GM19099 (cell line): ENCODE results near the gene RPL13A.

Source experiments
- POLR2A ChIP-seq: IDR thresholded peaks from 3 replicates; pipeline ENCODE4 v1.6.1; 2011; ENCODE audit warnings: low read depth; ENCODE audit not compliant: insufficient read length; ENCODE audit errors: extremely low read depth

Gene RPL13A

DNA sequence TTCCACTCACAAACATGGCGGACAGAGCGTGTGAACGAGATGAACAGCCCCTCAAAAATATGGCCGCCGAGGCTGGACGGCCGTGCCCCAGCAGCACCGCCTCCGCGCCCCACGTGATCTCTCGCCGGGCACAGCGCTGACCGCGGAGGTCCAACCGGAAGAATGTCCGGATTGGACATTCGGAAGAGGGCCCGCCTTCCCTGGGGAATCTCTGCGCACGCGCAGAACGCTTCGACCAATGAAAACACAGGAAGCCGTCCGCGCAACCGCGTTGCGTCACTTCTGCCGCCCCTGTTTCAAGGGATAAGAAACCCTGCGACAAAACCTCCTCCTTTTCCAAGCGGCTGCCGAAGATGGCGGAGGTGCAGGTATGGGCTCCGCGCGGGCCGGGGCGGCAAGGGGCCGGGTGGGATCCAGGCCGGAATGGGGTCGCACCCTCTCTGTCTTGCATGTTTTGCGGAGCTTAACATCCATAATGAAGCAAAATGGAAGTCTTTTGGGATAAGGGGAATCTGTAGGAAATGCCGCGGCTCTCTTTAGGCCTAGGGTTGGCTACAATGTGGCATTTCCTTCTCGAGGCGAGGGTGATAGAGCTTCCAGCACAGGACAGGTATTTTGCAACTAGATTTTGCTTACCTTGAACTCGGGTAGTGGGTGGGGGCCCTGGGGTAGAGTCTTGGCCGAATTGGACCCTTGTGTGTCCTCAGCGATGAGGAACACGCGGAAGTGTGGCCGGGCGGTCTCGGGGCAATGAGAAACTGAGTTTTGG, at the start of gene RPL13A:
Gene RPL13A, plus strand, starts transcription at position 332 of the 769 bp plus-strand sequence. Its CDS starts 22 bp downstream, at position 354.
- peak; percentile 99 for TF ChIP-seq POLR2A

DNA sequence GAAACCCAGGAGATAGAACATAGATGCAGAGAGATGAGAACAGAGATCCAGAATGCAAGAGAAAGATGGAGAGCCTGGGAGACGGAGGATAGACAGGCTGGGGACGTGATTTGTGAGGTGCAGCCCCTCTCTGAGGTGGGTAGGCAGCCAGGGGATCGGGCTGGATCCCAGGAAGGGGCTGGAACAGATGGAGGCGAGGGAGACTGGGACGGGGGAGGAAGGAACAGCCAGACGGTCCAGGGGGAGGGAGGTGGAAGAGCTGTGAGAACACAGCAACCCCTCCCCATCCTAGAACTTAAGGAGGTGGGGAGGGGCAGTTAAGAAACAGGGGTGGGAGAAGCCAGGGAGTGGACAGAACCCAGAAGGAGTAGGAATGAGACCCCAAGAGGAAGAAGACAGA, 49.1 kb upstream of the RPL13A start:
- no peak for TF ChIP-seq POLR2A

DNA sequence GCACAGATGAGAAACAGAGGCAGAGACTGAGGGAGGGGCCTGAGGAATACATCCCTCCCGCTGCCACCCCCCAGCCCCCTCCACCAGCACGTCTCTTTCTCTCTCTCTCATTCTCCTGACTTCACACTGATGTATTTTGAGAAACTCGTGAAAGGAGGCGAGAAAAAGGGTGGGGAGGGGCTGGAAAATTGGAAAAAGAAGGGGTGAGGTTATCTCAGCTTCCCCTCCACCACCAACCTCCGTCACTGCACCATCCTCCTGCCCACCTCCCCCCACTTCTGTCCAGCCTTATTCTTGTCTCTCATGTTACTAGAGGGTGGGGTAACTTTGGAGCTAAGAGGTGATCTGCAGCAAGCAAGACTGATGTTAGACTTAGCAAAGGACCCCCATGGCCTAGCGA, 47.6 kb upstream of the RPL13A start:
- no peak for TF ChIP-seq POLR2A

DNA sequence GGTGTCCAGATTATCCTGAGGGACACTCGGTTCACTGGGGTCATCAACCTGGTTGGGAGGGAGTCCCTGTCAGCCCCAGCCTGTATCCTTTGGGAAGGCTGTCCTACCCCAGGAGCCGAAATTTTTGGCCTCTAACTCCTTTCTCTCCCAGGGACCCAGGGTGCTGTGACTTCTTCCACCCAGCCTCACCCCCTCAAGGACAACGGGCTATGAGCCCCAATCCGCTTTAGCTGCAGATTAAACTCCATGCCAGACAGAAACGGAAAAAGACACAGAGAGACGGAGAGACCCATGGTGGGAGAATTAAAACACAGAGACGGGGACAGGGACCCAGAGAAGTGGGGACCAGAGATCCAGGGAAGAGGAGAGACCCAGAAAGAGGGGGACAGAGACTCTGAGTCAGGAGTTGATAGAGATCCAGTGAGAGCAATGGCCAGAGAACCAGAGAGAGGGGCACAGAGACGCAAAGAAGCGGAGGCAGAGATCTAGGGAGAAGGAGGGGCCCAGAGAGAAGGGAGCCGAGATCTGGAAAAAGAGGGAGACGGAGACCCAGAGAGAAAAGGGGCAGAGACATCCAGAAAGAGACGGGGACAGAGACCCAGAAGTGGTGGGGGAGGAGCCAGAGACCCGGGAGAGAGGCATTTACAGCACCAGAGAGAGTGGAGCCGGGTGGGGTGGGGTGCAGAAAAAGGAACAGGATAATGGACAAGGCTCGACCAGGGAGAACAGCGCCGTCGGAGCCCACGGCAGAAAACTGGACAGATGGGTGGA, 46.8 kb upstream of the RPL13A start:
- TF ChIP-seq POLR2A = no peak

DNA sequence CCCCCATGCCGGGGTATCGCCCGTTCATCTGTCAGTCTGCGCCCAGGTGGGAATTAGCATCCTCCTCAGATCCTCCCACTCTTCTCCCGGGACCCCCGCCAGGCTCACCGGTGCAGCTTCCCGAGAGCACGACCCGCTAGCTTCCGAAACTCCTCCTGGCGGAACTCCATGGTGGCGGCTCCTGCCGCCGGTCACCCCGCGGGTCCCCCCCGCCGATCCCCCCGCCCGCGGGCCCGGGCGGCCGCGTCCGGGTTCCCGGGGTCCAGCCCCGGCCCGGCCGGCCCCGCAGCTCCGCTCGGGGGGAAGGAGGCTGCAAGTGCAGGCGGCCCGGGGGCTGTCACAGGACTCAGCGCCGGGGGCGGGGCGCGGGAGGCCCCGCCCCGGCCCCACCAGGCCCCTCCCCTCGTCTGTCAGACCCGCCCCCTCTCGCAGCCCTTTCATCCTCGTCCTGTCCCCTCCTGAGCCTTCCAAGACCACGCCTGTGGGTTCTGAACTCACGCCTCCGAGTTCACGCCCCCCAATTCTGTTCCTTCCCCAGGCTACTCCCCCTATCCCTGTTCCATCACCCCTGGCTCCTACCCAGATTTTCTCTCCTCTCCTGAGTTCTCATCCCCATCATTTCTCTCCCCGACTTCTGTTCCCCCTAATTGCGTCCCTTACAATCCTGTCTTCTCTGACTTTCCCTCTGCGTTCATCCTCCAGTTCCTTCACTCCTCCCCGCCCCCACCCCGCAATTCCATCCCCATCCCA, 46.0 kb upstream of the RPL13A start, which contains the start of gene SLC17A7:
Gene SLC17A7, minus strand, starts transcription at position 318 of the 750 bp plus-strand sequence. Its CDS starts 148 bp downstream, at position 170.
- TF ChIP-seq POLR2A = no peak

DNA sequence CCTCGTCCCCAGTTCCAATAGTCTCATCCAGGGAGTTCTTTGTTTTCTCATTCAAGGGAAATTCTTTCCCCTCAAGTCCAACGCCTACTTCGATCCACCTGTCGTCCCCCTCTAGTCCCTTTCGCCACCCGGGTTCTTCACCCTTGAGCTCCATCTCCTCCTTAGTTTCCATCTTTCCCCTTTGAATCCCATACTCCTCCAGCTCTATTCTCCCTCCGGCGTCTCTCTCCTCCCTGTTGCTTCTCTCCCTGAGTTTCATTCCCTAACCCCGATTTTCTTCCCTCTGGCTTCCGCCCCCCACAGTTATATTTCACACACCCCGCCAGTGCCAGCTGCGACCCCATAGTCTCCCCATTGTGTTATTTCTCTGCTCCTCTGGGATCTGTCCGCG, 45.5 kb upstream of the RPL13A start:
- TF ChIP-seq POLR2A = no peak

DNA sequence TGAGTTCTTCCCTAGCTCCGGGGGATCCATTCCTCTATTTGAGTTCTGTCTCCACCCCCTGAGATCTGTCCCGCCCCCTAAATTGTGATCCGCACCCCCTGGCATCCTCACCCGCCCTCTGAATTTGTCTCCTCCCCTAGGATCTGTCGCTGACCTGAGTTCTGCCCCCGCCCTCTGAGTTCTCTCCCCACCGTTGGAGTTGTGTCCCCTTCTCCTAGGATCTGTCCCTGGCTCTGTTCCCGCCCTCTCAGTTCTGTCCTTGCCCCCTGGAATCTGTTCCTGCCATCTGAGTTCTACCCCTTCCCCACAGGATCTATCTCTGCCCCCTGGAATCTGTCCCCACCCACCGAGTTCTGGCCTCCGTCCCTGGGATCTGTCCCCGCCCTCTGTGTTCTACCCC, 45.1 kb upstream of the RPL13A start:
- no peak for TF ChIP-seq POLR2A

DNA sequence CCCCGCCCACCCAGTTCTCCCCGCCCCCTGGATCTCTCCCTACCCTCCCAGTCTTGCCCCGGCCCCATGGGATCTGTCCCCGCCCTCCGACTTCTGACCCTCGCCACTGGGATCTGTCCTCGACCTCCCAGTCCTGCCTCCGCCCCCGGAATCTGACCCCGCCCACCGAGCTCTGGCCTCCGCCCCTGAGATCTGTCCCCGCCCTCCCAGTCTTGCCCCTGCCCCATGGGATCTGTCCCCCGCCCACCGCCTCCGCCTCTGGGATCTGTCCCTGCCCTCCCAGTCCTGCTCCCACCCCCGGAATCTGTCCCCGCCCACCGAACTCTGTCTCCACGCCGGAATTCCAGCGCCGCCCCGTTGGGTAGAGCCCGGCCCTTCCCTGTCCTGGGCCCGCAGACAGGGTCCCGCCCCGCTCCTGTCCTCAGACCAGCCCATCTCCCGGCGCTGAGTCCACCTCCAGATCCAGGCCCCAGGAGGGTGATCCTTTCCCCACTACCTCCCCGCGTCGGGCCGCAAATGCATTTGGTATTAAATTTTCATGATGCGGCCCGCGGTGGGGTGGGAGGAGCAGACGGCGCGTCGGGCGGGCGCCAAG, 44.5 kb upstream of the RPL13A start:
- TF ChIP-seq POLR2A = no peak

DNA sequence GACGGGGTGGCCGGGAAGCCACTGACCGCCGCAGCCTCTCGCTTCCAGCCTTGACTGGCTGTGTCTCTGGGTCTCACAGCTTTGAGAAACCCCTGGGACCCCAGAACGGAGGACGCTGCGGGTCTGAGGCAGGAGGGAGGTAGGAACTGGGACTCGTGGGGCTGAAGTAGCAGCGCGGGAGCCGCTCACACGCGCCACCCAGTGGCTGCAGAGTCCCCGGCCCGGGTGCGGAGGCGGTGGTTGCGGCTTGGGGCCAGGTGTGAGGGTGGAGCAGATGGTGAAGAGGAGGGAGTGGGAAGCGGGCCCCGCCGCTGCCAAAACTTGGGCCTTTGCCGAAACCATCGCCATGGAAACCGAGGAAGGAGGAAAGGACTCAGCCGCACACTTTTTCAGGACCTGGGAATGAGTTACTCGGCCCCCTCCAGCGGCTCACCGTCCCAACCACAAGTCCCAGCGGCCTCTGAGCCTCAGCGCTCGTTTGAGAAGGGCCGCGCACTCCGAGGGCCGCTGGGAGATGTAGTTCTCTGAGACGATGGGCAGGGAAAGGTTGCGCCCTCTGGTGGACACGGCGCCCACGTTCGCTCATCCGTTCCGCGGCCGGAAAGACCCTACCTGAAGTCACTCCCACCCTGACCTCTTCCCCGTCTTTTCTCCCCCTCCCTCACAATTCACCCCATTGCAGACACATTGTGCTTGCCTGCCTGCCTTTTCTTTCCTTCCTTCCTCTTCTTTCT, 43.9 kb upstream of the RPL13A start:
- TF ChIP-seq POLR2A = no peak

DNA sequence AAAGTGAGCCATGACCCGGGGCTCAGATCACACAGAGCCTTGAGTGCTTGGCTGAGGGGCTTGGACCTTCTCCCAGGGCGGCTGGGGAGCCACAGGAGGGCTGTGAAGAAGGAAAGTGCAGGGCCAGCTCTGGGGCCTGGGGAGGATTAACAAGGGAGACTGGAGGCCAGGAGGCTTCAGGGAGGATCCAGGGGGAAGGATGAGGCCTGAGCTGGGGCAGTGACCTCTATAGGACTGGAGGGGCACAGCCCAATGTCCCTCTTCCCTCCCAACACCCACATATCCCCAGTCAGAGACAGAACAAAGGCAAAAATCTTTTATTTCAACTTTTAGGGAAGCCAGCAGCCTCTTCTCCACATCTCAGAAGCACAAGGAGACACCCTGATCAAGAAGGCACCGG, 41.4 kb upstream of the RPL13A start:
- no peak for TF ChIP-seq POLR2A

DNA sequence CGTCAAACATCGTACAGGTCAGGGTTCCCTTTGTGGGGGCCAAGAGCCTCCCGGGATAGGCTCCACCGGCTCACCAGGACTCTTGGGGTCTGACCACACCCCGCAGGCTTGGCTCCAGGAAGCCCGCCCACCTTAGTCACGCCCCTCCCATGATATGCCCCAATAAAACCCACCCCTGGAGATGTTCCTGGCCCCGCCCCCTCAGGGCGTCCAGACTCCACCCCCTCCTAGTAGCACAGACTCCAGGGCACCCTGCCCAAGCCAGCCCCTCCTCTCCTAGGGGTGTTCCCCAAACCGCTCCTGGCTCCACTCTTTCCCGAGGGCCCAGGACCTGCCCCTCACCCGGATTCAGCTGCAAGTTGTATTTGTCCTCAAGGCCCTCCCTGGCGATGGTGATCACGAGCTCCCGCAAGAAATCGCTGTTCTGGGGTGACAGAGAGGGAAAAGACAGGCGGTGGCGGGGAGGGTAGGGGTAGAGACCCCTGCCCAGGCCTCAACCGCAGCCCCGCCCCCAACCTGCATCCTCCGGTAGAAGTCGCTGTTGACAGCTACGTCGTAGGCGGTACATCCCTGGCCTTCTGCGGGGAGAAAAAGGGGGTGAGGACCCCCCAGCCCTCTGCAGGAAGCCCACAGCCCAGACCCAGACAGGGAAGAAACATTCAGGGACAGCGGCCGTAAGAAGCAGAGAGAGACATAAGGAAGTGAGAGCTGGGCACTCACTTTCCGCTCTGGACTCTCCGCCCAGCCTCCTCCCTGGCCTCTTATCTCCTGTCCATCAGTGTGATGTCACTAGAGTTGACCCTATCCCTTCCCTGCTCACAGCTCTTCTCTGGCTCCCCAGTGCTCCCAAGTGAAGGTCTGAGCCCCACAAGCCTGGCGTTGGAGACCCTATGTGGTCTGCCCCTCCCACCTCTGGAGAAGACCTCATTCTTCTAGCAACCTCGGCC, 39.6 kb upstream of the RPL13A start:
- no peak for TF ChIP-seq POLR2A

DNA sequence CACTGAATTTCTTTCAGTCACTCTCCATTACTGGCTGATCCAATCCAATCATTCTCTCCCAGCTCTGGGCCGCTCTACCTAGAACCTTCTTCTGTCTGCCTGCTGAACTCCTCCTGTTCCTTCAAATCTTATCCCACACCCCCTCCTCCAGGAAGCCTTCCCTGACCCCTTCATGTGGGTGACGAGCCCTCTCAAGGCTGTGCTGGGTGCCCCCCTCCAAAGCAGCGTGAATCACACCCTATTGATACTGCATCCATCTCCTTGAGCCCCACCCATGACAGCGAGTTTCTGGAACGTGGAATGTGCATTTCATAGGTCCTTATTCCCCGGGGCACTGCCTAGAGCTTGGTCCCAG, 39.0 kb upstream of the RPL13A start:
- no peak for TF ChIP-seq POLR2A

DNA sequence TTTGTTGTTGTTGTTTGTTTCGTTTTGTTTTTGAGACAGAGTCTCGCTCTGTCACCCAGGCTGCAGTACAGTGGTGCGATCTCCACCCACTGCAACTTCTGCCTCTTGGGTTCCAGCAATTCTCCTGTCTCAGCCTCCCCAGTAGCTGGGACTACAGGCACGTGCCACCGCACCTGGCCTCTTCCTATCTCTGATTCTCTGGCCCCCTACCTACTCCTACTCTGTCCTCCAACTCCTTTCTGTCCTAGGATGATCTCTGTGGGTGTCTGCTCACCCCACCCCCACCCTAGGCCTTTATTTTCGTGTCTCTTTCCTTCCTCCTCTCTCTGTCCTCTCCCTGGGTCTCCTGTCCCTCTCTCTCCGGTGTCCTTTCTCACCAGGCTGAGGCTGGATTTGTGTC, 37.0 kb upstream of the RPL13A start:
- no peak for TF ChIP-seq POLR2A
